A549 (cell line): ENCODE measurements around the gene GPR50. TPM values are rescaled to one million over a fixed set of nuclear protein-coding genes. Genes with fewer than 3 reads are reported as not detected.

ENCODE experiments used
- ATAC-seq, 2 experiments: fragments of 200-7000 bp in 1 of 2; fragments of >200 bp in 1 of 2; cut with Nextera tagmentation in 1 of 2; cut with Tn5 transposase in 1 of 2; 3 replicates each; pipeline versions ENCODE4 v1.8.0 to v1.9.1; 2018 to 2020; ENCODE audit warnings: mild to moderate bottlenecking in 1 of 2, moderate library complexity in 1 of 2
- CTCF ChIA-PET: fragments of 300-600 bp; sonication (Branson Sonifier 250); formaldehyde crosslinking; extraction: SDS; loops from one replicate; lab custom pipeline; 2021; ENCODE audit warnings: antibody characterized with exemption, inconsistent platforms; lab: Yijun Ruan, JAX
- POLR2A ChIA-PET: fragments of 350-600 bp; formaldehyde crosslinking; extraction: SDS; loops from one replicate; lab custom pipeline; 2021; ENCODE audit warnings: antibody characterized with exemption, inconsistent platforms; lab: Yijun Ruan, JAX
- DNase-seq, 2 experiments: peaks; one replicate each; pipeline versions ENCODE4 v3.0.0 to v3.0.0-alpha.2; 2011 to 2016; ENCODE audit warnings: low read depth in 1 of 2, low spot score in 1 of 2
- FAIRE-seq: peaks from 2 replicates; lab custom pipeline; 2011; peaks lifted over from hg19 to GRCh38; lab: Jason Lieb, UNC
- H3K27ac ChIP-seq, 2 experiments: fragments of >200 bp; sonication (Bioruptor Twin); formaldehyde crosslinking; 3 replicates each; pipeline ENCODE4 v1.5.1; 2016 to 2017
- H3K4me1 ChIP-seq: fragments of >200 bp; sonication (Bioruptor Twin); formaldehyde crosslinking; 3 replicates; pipeline ENCODE4 v1.6.1; 2016
- H3K4me2 ChIP-seq: fragments of >200 bp; sonication (Bioruptor Twin); formaldehyde crosslinking; 3 replicates; pipeline ENCODE4 v1.6.1; 2016
- H3K4me3 ChIP-seq: fragments of >200 bp; sonication (Bioruptor Twin); formaldehyde crosslinking; 3 replicates; pipeline ENCODE4 v1.5.1; 2016
- H3K9me3 ChIP-seq: fragments of >200 bp; sonication (Bioruptor Twin); formaldehyde crosslinking; 3 replicates; pipeline ENCODE4 v1.6.1; 2016
- BHLHE40 ChIP-seq: IDR thresholded peaks from 2 replicates; pipeline ENCODE4 v1.6.1; 2012; ENCODE audit warnings: low read depth, low read length, inconsistent platforms
- CBX2 ChIP-seq: fragments of 200-600 bp; sonication (generic); IDR thresholded peaks from 2 replicates; pipeline ENCODE4 v1.6.1; 2016; ENCODE audit warnings: low read depth, mild to moderate bottlenecking, borderline replicate concordance
- CEBPB ChIP-seq, 2 experiments: fragments of >200 bp in 1 of 2; sonication (Bioruptor Twin) in 1 of 2; formaldehyde crosslinking in 1 of 2; IDR thresholded peaks; 2 replicates each; pipeline ENCODE4 v1.6.1; 2012 to 2016
- CHD4 ChIP-seq: fragments of 200-600 bp; sonication (generic); IDR thresholded peaks from 2 replicates; pipeline ENCODE4 v1.6.1; 2016; ENCODE audit warnings: antibody characterized with exemption, mild to moderate bottlenecking, borderline replicate concordance
- EHMT2 ChIP-seq: fragments of 200-600 bp; sonication (generic); IDR thresholded peaks from 2 replicates; pipeline ENCODE4 v1.6.1; 2016; ENCODE audit warnings: antibody characterized with exemption, low read depth, mild to moderate bottlenecking, moderate library complexity
- ELK1 ChIP-seq: fragments of 150-350 bp; IDR thresholded peaks from 2 replicates; pipeline ENCODE4 v1.6.1; 2014; ENCODE audit warnings: low read depth, mild to moderate bottlenecking, low read length
- HDAC2 ChIP-seq: fragments of 200-600 bp; sonication (generic); IDR thresholded peaks from 2 replicates; pipeline ENCODE4 v1.6.1; 2016
- KDM1A ChIP-seq: fragments of 200-600 bp; sonication (generic); IDR thresholded peaks from 2 replicates; pipeline ENCODE4 v1.6.1; 2016; ENCODE audit warnings: low read depth, mild to moderate bottlenecking
- KDM5A ChIP-seq: fragments of 200-600 bp; sonication (generic); IDR thresholded peaks from 2 replicates; pipeline ENCODE4 v1.6.1; 2016; ENCODE audit warnings: antibody characterized with exemption, mild to moderate bottlenecking
- NR3C1 ChIP-seq: fragments of >200 bp; sonication (Bioruptor Twin); formaldehyde crosslinking; IDR thresholded peaks from 3 replicates; pipeline ENCODE4 v1.6.1; 2017
- PBX3 ChIP-seq: IDR thresholded peaks from 2 replicates; pipeline ENCODE4 v1.6.1; 2012
- RAD21 ChIP-seq, 2 experiments: fragments of >200 bp in 1 of 2; sonication (Bioruptor Twin) in 1 of 2; formaldehyde crosslinking in 1 of 2; IDR thresholded peaks in 1 of 2; conservative IDR thresholded peaks in 1 of 2; 2 replicates in 1 of 2; 3 replicates in 1 of 2; pipeline ENCODE4 v1.6.1; 2012 to 2018; ENCODE audit warnings: inconsistent platforms in 1 of 2
- REST ChIP-seq: fragments of 200-600 bp; sonication (generic); IDR thresholded peaks from 2 replicates; pipeline ENCODE4 v1.6.1; 2016; ENCODE audit warnings: antibody characterized with exemption, mild to moderate bottlenecking, moderate library complexity
- RFX5 ChIP-seq: fragments of 450-650 bp; IDR thresholded peaks from 2 replicates; pipeline ENCODE4 v1.7.1; 2014; ENCODE audit warnings: antibody characterized with exemption, mild to moderate bottlenecking, moderate library complexity
- SREBF2 ChIP-seq: fragments of 450-650 bp; IDR thresholded peaks from 2 replicates; pipeline ENCODE4 v1.6.1; 2014; ENCODE audit warnings: mild to moderate bottlenecking, moderate library complexity
- USF2 ChIP-seq: fragments of 450-650 bp; IDR thresholded peaks from 2 replicates; pipeline ENCODE4 v1.6.1; 2014; ENCODE audit warnings: antibody characterized with exemption
- ZFP36 ChIP-seq: fragments of 450-650 bp; IDR thresholded peaks from 2 replicates; pipeline ENCODE4 v1.6.1; 2014; ENCODE audit warnings: borderline replicate concordance; ENCODE audit not compliant: partially characterized antibody
- WGBS: methylation state at CpG from one replicate; pipeline ENCODE4 v1.1.6; 2017; ENCODE audit errors: missing lambda C conversion rate; 5-methylcytosine and 5-hydroxymethylcytosine counted together
- polyA plus RNA-seq, 4 experiments: library from polyadenylated mRNA; depleted of rRNA in 3 of 4; stranded (reverse); fragments of >200 nt; fragmentation: RNase III in 1 of 4; extraction: RNeasy Plus Mini Kit Qiagen cat#74134 plus additional on column Dnase treatment in 1 of 4; gene quantifications; 2 replicates in 3 of 4; 3 replicates in 1 of 4; pipeline ENCODE4 v1.2.3, GENCODE V29; 2011 to 2017
- TF ChIP-seq, protein P1 (sequence below): IDR thresholded peaks from 2 replicates; pipeline ENCODE4 v1.6.1; 2012
- TF ChIP-seq, protein P2 (sequence below): fragments of >200 bp; sonication (Bioruptor Twin); formaldehyde crosslinking; IDR thresholded peaks from 3 replicates; pipeline ENCODE4 v1.5.1; 2016
- TF ChIP-seq, protein P3 (sequence below): fragments of 250-450 bp; sonication (Bioruptor Pico); IDR thresholded peaks from 2 replicates; pipeline ENCODE4 v1.5.0; 2021; ENCODE audit warnings: mild to moderate bottlenecking, moderate library complexity, borderline replicate concordance

The GPR50 gene
- polyA plus RNA-seq, 2 of the 4 experiments (the other 2 are of a cell fraction) = 0.04 TPM; not detected in 1

DNA sequence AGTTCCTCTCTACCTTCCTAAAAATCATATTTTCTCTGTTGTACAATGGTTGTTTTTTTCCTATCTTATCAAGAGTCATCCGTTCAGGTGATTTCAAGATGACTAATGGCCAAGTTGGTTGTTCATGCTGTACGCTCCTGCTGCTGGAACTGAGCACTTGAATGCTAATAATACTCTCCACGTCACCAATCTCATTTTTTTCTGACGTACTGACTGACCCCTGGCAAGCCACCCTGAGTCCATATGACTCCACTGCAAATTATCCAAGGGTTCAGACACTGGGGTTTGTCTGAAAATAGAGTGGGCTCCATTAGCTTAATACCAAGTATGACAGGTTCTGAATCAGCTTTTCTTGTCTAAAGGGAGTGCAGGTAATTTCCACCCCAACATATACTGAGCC is 21.1 kb upstream of the GPR50 start (continued):
- TF ChIP-seq ELK1 = no peak
- no peak for TF ChIP-seq CEBPB (IDR thresholded peaks at IDR 0.05)
- TF ChIP-seq CHD4 = no peak
- TF ChIP-seq HDAC2 = no peak
- TF ChIP-seq USF2 = no peak

- Histone ChIP-seq H3K27ac (no peak overlapping the region), H3K4me2 (no peak overlapping the region), H3K4me3 (no peak overlapping the region)
- ChIA-PET CTCF (interaction anchor here (1.2 to 2.8 kb wide), 2 partner anchors 10 to 519 kb away, joined by 3 to 15 read pairs; no protein-coding TSS in a partner anchor), POLR2A (no interaction called here)
- ATAC-seq = no peak
- DNase-seq = no peak
- no peak for TF ChIP-seq CBX2
- TF ChIP-seq REST = no peak
- no peak for TF ChIP-seq BHLHE40
- no peak for TF ChIP-seq SREBF2
- no peak for TF ChIP-seq KDM1A
- no peak for TF ChIP-seq RFX5
- TF ChIP-seq, protein P1, sequence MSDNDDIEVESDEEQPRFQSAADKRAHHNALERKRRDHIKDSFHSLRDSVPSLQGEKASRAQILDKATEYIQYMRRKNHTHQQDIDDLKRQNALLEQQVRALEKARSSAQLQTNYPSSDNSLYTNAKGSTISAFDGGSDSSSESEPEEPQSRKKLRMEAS = no peak
- TF ChIP-seq, protein P2, sequence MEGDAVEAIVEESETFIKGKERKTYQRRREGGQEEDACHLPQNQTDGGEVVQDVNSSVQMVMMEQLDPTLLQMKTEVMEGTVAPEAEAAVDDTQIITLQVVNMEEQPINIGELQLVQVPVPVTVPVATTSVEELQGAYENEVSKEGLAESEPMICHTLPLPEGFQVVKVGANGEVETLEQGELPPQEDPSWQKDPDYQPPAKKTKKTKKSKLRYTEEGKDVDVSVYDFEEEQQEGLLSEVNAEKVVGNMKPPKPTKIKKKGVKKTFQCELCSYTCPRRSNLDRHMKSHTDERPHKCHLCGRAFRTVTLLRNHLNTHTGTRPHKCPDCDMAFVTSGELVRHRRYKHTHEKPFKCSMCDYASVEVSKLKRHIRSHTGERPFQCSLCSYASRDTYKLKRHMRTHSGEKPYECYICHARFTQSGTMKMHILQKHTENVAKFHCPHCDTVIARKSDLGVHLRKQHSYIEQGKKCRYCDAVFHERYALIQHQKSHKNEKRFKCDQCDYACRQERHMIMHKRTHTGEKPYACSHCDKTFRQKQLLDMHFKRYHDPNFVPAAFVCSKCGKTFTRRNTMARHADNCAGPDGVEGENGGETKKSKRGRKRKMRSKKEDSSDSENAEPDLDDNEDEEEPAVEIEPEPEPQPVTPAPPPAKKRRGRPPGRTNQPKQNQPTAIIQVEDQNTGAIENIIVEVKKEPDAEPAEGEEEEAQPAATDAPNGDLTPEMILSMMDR = no peak
- TF ChIP-seq RAD21 (conservative IDR thresholded peaks at IDR 0.05 in 1 of 2, IDR thresholded peaks at IDR 0.05 in 1 of 2) = no peak
- TF ChIP-seq ELK1 = no peak
- no peak for TF ChIP-seq PBX3
- no peak for TF ChIP-seq KDM5A
- no peak for TF ChIP-seq NR3C1
- TF ChIP-seq EHMT2 = no peak
- TF ChIP-seq, protein P3, sequence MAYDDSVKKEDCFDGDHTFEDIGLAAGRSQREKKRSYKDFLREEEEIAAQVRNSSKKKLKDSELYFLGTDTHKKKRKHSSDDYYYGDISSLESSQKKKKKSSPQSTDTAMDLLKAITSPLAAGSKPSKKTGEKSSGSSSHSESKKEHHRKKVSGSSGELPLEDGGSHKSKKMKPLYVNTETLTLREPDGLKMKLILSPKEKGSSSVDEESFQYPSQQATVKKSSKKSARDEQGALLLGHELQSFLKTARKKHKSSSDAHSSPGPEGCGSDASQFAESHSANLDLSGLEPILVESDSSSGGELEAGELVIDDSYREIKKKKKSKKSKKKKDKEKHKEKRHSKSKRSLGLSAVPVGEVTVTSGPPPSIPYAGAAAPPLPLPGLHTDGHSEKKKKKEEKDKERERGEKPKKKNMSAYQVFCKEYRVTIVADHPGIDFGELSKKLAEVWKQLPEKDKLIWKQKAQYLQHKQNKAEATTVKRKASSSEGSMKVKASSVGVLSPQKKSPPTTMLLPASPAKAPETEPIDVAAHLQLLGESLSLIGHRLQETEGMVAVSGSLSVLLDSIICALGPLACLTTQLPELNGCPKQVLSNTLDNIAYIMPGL (CRISPR knock-in tag) = no peak
- no peak for TF ChIP-seq ZFP36
- TF ChIP-seq, all 56 proteins: peak for 0
- Histone ChIP-seq H3K4me1 (no peaks in the 10 kb centered on the region), H3K9me3 (no peaks in the 10 kb centered on the region)
- 0% methylated on average over 4 of the region's 4 CpGs for WGBS
- no peak for FAIRE-seq
These were observed 14.7 kb upstream of the GPR50 start for GRCh38 chrX:151161690-151162089.
